Ramos (cell line): ENCODE results near the gene CCKAR.

Experiments
- in situ Hi-C: fragments of 300-500 bp; cut with MboI; formaldehyde crosslinking; loops from one replicate; pipeline ENCODE4 v1.14.3; 2022; ENCODE audit warnings: low sequenced_read_pairs; ENCODE audit not compliant: unreplicated experiment

The CCKAR gene

GRCh38 chr4:26491449-26492170 is 1.3 kb upstream of the CCKAR start:
- in situ Hi-C loops: no loop called here

DNA sequence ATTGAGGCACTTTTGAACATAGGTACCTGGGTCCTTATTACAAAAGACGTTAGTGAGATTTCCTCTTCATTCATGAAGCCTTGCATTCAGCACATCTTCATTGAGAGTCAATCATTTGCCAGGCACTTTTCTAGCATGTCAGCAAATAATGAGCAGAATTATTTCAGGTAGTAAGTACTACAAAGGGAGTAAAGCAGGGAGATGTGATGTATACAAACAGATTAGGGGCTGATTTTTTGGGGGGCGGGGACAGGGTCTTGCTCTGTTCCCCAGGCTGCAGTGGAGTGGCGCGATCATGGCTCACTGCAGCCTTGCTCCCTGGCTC is 638 bp upstream of the CCKAR start:
- in situ Hi-C loops: no loop called here

GRCh38 chr4:26489101-26489985 is 941 bp downstream of the CCKAR start:
- in situ Hi-C loops: no loop called here

DNA sequence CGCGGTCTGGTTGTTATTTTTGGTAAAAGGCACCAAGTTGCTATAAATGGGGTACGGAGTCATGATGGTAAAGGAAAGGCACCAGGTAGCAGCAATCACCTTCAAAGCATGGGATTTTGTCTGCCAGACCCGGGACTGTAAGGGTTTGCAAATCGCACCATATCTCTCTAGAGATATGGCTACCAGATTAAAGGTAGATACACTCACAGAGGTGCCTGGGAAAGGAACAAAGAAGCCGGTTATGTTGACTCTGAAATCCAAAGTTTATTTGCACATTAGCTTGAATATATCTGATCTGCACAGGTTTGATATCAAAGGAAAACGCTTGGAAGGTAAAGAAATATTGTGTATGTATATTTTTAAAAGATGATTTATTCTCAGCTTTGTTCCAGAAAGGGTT is 4.6 kb downstream of the CCKAR start:
- in situ Hi-C loops: no loop called here

GRCh38 chr4:26484516-26484915 is 5.8 kb downstream of the CCKAR start:
- in situ Hi-C loops: no loop called here

GRCh38 chr4:26484032-26484515 is 6.2 kb downstream of the CCKAR start:
- in situ Hi-C loops: no loop called here

GRCh38 chr4:26482508-26483462 is 7.5 kb downstream of the CCKAR start:
- in situ Hi-C loops: no loop called here

- in situ Hi-C loops: no loop called here
These were observed 12.0 kb downstream of the CCKAR start for GRCh38 chr4:26478330-26478729.

DNA sequence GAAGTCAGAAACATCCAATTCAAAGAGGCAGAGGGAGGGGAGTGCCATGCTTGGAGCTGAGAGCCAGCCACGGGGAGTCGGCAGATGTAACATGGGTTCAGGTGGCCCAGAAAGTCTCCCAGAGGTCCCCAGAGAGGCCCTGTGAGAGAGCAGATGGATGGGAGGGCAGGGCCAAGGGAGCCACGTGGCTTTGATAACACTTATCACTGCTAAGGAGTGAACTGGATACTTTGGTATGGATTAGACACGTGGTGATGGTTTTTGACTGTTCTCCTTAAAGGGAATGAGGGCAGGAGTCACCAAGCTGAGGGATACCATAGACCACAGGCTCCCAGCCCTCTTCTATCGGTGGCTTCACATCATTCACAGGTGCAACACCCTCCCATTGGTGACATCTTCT is 13.7 kb downstream of the CCKAR start:
- in situ Hi-C loops: no loop called here

DNA sequence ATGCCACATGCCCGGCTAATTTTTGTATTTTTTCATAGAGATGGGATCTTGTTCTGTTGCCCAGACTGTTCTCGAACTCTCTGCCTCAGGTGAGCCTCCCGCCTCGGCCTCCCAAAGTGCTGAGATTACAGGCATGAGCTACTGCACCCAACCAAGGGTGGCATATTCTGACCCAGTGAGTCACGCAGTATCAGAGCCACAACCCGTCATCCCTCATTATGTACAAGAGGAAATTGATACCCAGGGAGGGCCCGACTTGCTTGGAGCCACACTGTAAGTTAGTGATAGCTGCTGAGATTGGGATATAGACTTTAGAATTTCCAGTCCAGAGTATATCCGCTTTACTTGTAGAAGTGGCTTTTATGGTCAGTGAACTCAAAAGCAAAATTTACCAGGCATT is 14.6 kb downstream of the CCKAR start:
- in situ Hi-C loops: no loop called here

DNA sequence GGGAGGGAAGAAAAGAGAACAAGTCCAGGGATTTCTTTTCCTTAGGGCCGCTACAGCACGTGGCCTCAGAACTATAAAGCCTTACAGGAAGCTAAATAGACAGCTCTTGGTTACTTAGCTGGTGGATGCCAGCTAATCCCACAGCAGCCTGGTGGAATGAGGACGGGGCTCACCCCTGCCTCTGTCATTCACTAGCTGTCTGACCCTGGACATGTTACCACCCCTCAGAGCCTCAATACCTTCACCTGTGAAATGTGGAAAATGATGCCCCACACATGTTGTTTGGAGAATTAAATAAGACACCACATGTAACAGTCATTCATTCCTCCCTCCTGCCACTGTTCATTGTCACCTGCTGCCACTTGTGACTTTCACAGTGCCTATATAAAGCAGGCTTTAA is 15.7 kb downstream of the CCKAR start:
- in situ Hi-C loops: no loop called here

- in situ Hi-C loops: no loop called here
These were observed 16.4 kb downstream of the CCKAR start for GRCh38 chr4:26473893-26474292.

DNA sequence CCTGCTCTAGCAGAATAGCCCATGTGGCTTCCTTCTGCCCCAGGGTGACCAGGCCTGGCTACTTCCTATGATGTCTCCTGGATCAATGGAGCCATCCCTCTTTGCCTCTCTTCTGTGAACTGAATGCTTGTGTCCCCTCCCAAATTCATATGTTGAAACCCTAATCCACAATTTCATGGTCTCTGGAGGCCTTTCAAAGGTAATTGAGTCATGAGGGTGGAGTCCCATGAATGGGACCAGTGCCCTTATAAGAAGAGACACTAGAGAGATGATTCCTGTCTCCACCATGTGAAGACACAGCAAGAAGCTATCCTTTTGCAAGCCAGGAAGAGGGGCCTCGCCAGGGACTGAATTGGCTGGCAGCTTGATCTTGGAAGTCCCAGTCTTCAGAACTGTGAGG is 18.4 kb downstream of the CCKAR start:
- in situ Hi-C loops: no loop called here

- in situ Hi-C loops: loop anchor here (10.0 kb wide), 1 partner anchor 546 kb away; no protein-coding TSS in a partner anchor
These were observed 21.3 kb downstream of the CCKAR start for GRCh38 chr4:26468977-26469376.

DNA sequence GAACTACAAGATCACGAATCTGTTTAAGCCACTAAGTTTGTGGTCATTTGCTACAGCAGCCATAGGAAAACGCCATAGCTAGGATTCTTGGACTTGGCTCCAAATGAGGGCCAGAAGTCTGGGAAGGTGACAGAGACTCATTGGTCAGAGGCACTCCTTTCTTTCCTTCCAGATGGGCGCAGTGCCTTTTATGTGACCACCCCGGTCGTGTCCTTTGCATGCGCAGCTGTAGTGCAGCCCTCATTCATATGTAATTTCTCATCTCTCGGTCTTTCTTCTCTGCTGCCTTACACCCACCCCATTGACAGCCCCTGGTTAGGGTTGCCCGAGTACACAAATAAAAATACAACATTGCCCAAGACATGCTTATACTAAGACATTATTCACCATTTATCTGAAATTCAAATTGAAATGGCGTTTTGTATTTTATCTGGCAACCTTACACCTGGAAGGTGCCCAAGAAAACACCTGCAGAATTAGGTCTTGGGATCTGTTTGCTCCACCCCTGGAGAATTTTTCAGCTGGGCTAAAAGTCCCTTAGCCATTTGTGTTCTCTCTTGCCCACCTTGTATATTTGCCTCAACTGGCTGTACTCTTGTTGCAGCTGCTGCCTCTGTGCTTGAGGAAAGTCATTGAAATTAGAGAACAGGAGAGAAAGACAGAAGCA is 21.9 kb downstream of the CCKAR start:
- in situ Hi-C loops: loop anchor here (10.0 kb wide), 1 partner anchor 546 kb away; no protein-coding TSS in a partner anchor

DNA sequence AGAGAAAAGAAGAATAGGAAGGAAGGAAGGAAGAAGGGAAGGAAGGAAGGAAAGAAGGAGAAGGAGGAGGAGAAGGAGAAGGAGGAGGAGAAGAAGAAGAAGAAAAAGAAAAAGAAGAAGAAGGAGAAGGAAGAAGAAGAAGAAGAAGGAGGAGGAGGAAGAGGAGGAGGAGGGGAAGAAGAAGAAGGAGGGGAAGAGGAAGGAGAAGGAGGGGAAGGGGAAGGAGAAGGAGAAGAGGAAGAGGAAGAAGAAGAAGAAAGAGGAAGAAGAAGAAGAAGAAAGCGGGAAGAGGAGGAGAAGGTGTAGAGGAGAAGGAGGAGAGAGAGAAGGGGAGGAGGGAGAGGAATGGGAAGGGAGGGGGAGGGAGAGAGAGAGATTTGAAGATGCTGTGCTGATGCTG is 22.6 kb downstream of the CCKAR start:
- in situ Hi-C loops: loop anchor here (10.0 kb wide), 1 partner anchor 547 kb away; no protein-coding TSS in a partner anchor

DNA sequence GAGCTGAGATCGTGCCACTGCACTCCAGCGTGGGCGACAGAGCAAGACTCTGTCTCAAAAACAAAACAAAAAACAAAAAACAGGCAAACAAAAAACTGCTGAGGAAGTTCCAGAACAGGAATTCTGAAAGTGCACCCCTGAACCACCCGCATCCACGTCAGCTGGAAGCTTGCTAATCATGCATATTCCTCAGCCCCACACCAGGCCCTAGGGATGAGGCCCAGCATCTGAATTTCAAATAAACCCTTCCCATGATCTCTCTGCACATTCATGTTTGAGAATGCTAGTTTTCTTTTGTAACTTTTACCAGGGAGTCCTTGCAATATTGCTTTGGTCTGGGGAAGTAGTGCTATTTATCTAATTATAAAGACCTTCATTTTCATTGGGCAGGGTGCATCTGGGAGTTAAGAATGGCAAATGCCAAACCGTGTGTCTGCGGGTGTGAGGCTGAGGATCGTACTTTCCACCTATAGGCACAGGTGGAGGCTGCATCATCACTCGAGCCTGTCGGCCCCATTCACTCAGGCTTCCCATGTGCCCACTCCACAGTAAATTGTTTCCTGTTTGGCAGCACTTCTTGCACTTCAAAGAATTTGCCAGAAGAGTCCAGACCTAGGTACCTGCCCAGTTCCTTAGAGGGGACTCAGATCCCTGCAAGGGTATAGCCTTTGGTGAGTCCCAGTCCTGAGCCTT is 23.6 kb downstream of the CCKAR start:
- in situ Hi-C loops: loop anchor here (10.0 kb wide), 1 partner anchor 548 kb away; no protein-coding TSS in a partner anchor

- in situ Hi-C loops: loop anchor here (10.0 kb wide), 1 partner anchor 550 kb away; no protein-coding TSS in a partner anchor
These were observed 25.7 kb downstream of the CCKAR start for GRCh38 chr4:26464420-26465095.
